PC-9 (cell line): Measurements from ENCODE around the gene SNRPB2.

Experiments used
- CTCF ChIP-seq: fragments of 200-600 bp; sonication (generic); conservative IDR thresholded peaks from 2 replicates; pipeline ENCODE4 v1.6.1; 2017; ENCODE audit warnings: mixed run types, antibody characterized with exemption, mild to moderate bottlenecking, moderate library complexity
- EZH2 ChIP-seq: fragments of 200-600 bp; sonication (generic); IDR thresholded peaks from 2 replicates; pipeline ENCODE4 v1.8.0; 2017; ENCODE audit warnings: antibody characterized with exemption, low read depth

- TF ChIP-seq CTCF, result no peak
- TF ChIP-seq EZH2, result no peak
Measured at GRCh38 chr20:16729080-16729479, 746 bp upstream of the SNRPB2 start.
